HCT116 (cell line): ENCODE data around the gene ACTL9.

ENCODE experiments used
- CTCF ChIP-seq, 3 experiments: fragments of 200-600 bp in 1 of 3; sonication (generic) in 1 of 3; IDR thresholded peaks in 2 of 3; conservative IDR thresholded peaks in 1 of 3; 2 replicates each; pipeline ENCODE4 v1.5.1; 2012 to 2017; ENCODE audit warnings: low read depth in 2 of 3, low read length in 2 of 3, antibody characterized with exemption in 1 of 3, borderline replicate concordance in 1 of 3, control low read depth in 1 of 3, mild to moderate bottlenecking in 1 of 3, mixed read lengths in 1 of 3, mixed run types in 1 of 3, moderate library complexity in 1 of 3; ENCODE audit not compliant: insufficient read depth in 1 of 3
- EGR1 ChIP-seq: IDR thresholded peaks from 2 replicates; pipeline ENCODE4 v1.6.1; 2012; ENCODE audit warnings: low read depth
- EZH2 ChIP-seq: fragments of 200-600 bp; sonication (generic); IDR thresholded peaks from 2 replicates; pipeline ENCODE4 v1.6.1; 2017; ENCODE audit warnings: antibody characterized with exemption, mixed run types
- JUND ChIP-seq: IDR thresholded peaks from 2 replicates; pipeline ENCODE4 v1.6.1; 2012
- POLR2A ChIP-seq: IDR thresholded peaks from 2 replicates; pipeline ENCODE4 v1.7.0; 2011; ENCODE audit warnings: borderline replicate concordance; ENCODE audit not compliant: insufficient read depth, insufficient read length; ENCODE audit errors: extremely low read depth
- POLR2AphosphoS5 ChIP-seq: IDR thresholded peaks from 2 replicates; pipeline ENCODE4 v1.6.1; 2011; ENCODE audit warnings: mild to moderate bottlenecking, low read depth, low read length, moderate library complexity
- ZNF274 ChIP-seq: fragments of 200-500 bp; sonication (Bioruptor generic); IDR thresholded peaks from 2 replicates; pipeline ENCODE4 v1.6.1; 2014; ENCODE audit warnings: mild to moderate bottlenecking, low read depth, low read length, inconsistent platforms

- TF ChIP-seq CTCF (IDR thresholded peaks at IDR 0.05 in 2 of 3, conservative IDR thresholded peaks at IDR 0.05 in 1 of 3; ENCODE audit: borderline replicate concordance in 1 of 3, insufficient read depth in 1 of 3, low read depth in 2 of 3, low read length in 2 of 3) (no peak), POLR2A (no peak), JUND (no peak), EZH2 (no peak), ZNF274 (no peak), EGR1 (no peak), POLR2AphosphoS5 (no peak)
These were observed 16.1 kb downstream of the ACTL9 start for GRCh38 chr19:8682472-8682871.
